GM12872 (cell line): ENCODE results near the gene PSMF1.

ENCODE experiments used
- CTCF ChIP-seq: IDR thresholded peaks from 3 replicates; pipeline ENCODE4 v1.5.1; 2011; ENCODE audit warnings: low read depth, mild to moderate bottlenecking, low read length, moderate library complexity; ENCODE audit not compliant: insufficient read depth

The PSMF1 gene

GRCh38 chr20:1150968-1151367 is 32.6 kb downstream of the PSMF1 start:
- TF ChIP-seq CTCF: no peak

- TF ChIP-seq CTCF: no peak
Observed at GRCh38 chr20:1154226-1154625, 35.8 kb downstream of the PSMF1 start.

GRCh38 chr20:1154691-1155090 is 36.3 kb downstream of the PSMF1 start:
- no peak for TF ChIP-seq CTCF

GRCh38 chr20:1155342-1155741 is 36.9 kb downstream of the PSMF1 start:
- no peak for TF ChIP-seq CTCF

GRCh38 chr20:1160496-1160895 is 42.1 kb downstream of the PSMF1 start:
- TF ChIP-seq CTCF: no peak

GRCh38 chr20:1160991-1161390 is 42.6 kb downstream of the PSMF1 start:
- no peak for TF ChIP-seq CTCF

GRCh38 chr20:1163105-1163504 is 44.7 kb downstream of the PSMF1 start:
- TF ChIP-seq CTCF: no peak

- no peak for TF ChIP-seq CTCF
Observed at GRCh38 chr20:1163653-1164052, 45.3 kb downstream of the PSMF1 start.
